Activated T-helper 1 cell treated with anti-CD3 and anti-CD28 coated beads, Interleukin-12 subunit alpha, Interleukin-12 subunit beta, Interleukin-2, Interleukin-4 antibody, amounts not matched to agents 30 ng/mL and 10 ng/mL and 1 ng/mL, durations not matched to agents 14 hours and 24 hours and 36 hours (primary cell): Measurements from ENCODE around the gene LTBP3. TPM values are rescaled to one million over a fixed set of nuclear protein-coding genes. Genes with fewer than 3 reads are reported as not detected.

Source experiments
- DNase-seq: peaks from one replicate; pipeline ENCODE4 v3.0.0; 2021; ENCODE audit warnings: low spot score
- H3K27ac Mint-ChIP-seq: one replicate; pipeline ENCODE4 v1.8.0; 2021; ENCODE audit warnings: mild to moderate bottlenecking, mixed read lengths
- H3K27me3 Mint-ChIP-seq: one replicate; pipeline ENCODE4 v1.8.0; 2022; ENCODE audit warnings: mild to moderate bottlenecking, moderate library complexity, mixed read lengths; ENCODE audit not compliant: insufficient read depth
- H3K36me3 Mint-ChIP-seq: one replicate; pipeline ENCODE4 v1.8.0; 2021; ENCODE audit warnings: low read depth, mixed read lengths
- H3K4me1 Mint-ChIP-seq: one replicate; pipeline ENCODE4 v1.8.0; 2021; ENCODE audit warnings: low read depth, mixed read lengths
- H3K4me3 Mint-ChIP-seq: one replicate; pipeline ENCODE4 v1.8.0; 2021; ENCODE audit warnings: mild to moderate bottlenecking, moderate library complexity, mixed read lengths
- H3K9me3 Mint-ChIP-seq: one replicate; pipeline ENCODE4 v1.8.0; 2021; ENCODE audit warnings: mixed read lengths
- intact Hi-C: fragments of 100-400 bp; cut with micrococcal nuclease; formaldehyde crosslinking; loops from one replicate; pipeline ENCODE4 v1.15.1; 2024
- total RNA-seq: library from RNA; stranded (reverse); gene quantifications from 2 replicates; pipeline ENCODE4 v1.2.3, GENCODE V29; 2022

Gene LTBP3
- total RNA-seq, 1 donor from 2014 or later, result 97.9 TPM

GRCh38 chr11:65580756-65581155 is 22.6 kb upstream of the LTBP3 start:
- Mint-ChIP-seq H3K27me3 (peaks cover 1% of the 10 kb centered on the region), H3K4me1 (peaks cover 27% of the 10 kb centered on the region), H3K27ac (no peak overlapping the region), H3K4me3 (no peak overlapping the region), H3K36me3 (peaks cover 33% of the 10 kb centered on the region), H3K9me3 (no peaks in the 10 kb centered on the region)
- intact Hi-C loops, result no loop called here
- DNase-seq, result no peak

- peaks cover 1% of the 10 kb centered on the region for H3K27me3 Mint-ChIP-seq
- no peak for DNase-seq
- intact Hi-C loops, result no loop called here
- no peak overlapping the region for H3K4me3 Mint-ChIP-seq
- H3K4me1 Mint-ChIP-seq, result peaks cover 32% of the 10 kb centered on the region
- H3K9me3 Mint-ChIP-seq, result no peaks in the 10 kb centered on the region
- H3K36me3 Mint-ChIP-seq, result peaks cover 33% of the 10 kb centered on the region
- no peak overlapping the region for H3K27ac Mint-ChIP-seq
Observed at GRCh38 chr11:65580031-65580692, 22.0 kb upstream of the LTBP3 start.

GRCh38 chr11:65579291-65579690 is 21.1 kb upstream of the LTBP3 start:
- Mint-ChIP-seq H3K4me3 (peak overlapping the region; percentile 30), H3K9me3 (no peaks in the 10 kb centered on the region), H3K27ac (no peak overlapping the region), H3K27me3 (peaks cover 1% of the 10 kb centered on the region), H3K4me1 (peaks cover 38% of the 10 kb centered on the region), H3K36me3 (peaks cover 30% of the 10 kb centered on the region)
- intact Hi-C loops, result loop anchor here (5.0 kb wide), 1 partner anchor 238 kb away; no protein-coding TSS in a partner anchor
- DNase-seq, result no peak

- peak overlapping the region; percentile 50 for H3K27ac Mint-ChIP-seq
- no peaks in the 10 kb centered on the region for H3K9me3 Mint-ChIP-seq
- no peak for DNase-seq
- H3K36me3 Mint-ChIP-seq, result peaks cover 28% of the 10 kb centered on the region
- H3K27me3 Mint-ChIP-seq, result peaks cover 1% of the 10 kb centered on the region
- H3K4me3 Mint-ChIP-seq, result peak overlapping the region; percentile 92
- intact Hi-C loops, result loop anchor here (5.0 kb wide), 1 partner anchor 239 kb away; no protein-coding TSS in a partner anchor
- peaks cover 41% of the 10 kb centered on the region for H3K4me1 Mint-ChIP-seq
Observed at GRCh38 chr11:65578667-65579066, 20.5 kb upstream of the LTBP3 start.

GRCh38 chr11:65578134-65578533 is 20.0 kb upstream of the LTBP3 start:
- H3K27me3 Mint-ChIP-seq, result peaks cover 1% of the 10 kb centered on the region
- H3K36me3 Mint-ChIP-seq, result peaks cover 28% of the 10 kb centered on the region
- no peaks in the 10 kb centered on the region for H3K9me3 Mint-ChIP-seq
- peak overlapping the region; percentile 50 for H3K27ac Mint-ChIP-seq
- peaks cover 43% of the 10 kb centered on the region for H3K4me1 Mint-ChIP-seq
- intact Hi-C loops, result loop anchor here (5.0 kb wide), 1 partner anchor 239 kb away; no protein-coding TSS in a partner anchor
- H3K4me3 Mint-ChIP-seq, result peak overlapping the region; percentile 92
- DNase-seq, result no peak

GRCh38 chr11:65577756-65578109 is 19.6 kb upstream of the LTBP3 start:
- DNase-seq, result no peak
- intact Hi-C loops, result loop anchor here (5.0 kb wide), 1 partner anchor 240 kb away; no protein-coding TSS in a partner anchor
- Mint-ChIP-seq H3K36me3 (peaks cover 26% of the 10 kb centered on the region), H3K4me1 (peaks cover 41% of the 10 kb centered on the region), H3K27ac (no peak overlapping the region), H3K9me3 (no peaks in the 10 kb centered on the region), H3K27me3 (peaks cover 1% of the 10 kb centered on the region), H3K4me3 (peak overlapping the region; percentile 92)

- intact Hi-C loops, result loop anchor here (5.0 kb wide), 1 partner anchor 240 kb away; no protein-coding TSS in a partner anchor
- H3K27me3 Mint-ChIP-seq, result peaks cover 1% of the 10 kb centered on the region
- H3K4me1 Mint-ChIP-seq, result peaks cover 40% of the 10 kb centered on the region
- peaks cover 22% of the 10 kb centered on the region for H3K36me3 Mint-ChIP-seq
- peak overlapping the region; percentile 83 for H3K27ac Mint-ChIP-seq
- H3K4me3 Mint-ChIP-seq, result peak overlapping the region; percentile 92
- DNase-seq, result no peak
- H3K9me3 Mint-ChIP-seq, result no peaks in the 10 kb centered on the region
Observed at GRCh38 chr11:65576867-65577755, 19.0 kb upstream of the LTBP3 start.

- H3K4me1 Mint-ChIP-seq, result peaks cover 48% of the 10 kb centered on the region
- DNase-seq, result no peak
- H3K27me3 Mint-ChIP-seq, result no peaks in the 10 kb centered on the region
- intact Hi-C loops, result loop anchor here (5.0 kb wide), 1 partner anchor 241 kb away; no protein-coding TSS in a partner anchor
- peak overlapping the region; percentile 83 for H3K27ac Mint-ChIP-seq
- H3K36me3 Mint-ChIP-seq, result peaks cover 25% of the 10 kb centered on the region
- peak overlapping the region; percentile 92 for H3K4me3 Mint-ChIP-seq
- no peaks in the 10 kb centered on the region for H3K9me3 Mint-ChIP-seq
Observed at GRCh38 chr11:65576232-65576866, 18.2 kb upstream of the LTBP3 start.

GRCh38 chr11:65575568-65576231 is 17.5 kb upstream of the LTBP3 start, which contains the start of gene EHBP1L1:
TSS of gene EHBP1L1 (plus strand) at chr11:65576053. CDS start at chr11:65576303, 250 bp downstream.
- DNase-seq, result peak; percentile 76
- Mint-ChIP-seq H3K27me3 (no peaks in the 10 kb centered on the region), H3K9me3 (no peaks in the 10 kb centered on the region), H3K4me1 (peaks cover 48% of the 10 kb centered on the region), H3K4me3 (peak within 1 kb of the TSS; percentile 92), H3K27ac (peak within 1 kb of the TSS; percentile 88), H3K36me3 (peaks cover 26% of the 10 kb centered on the region)
- intact Hi-C loops, result loop anchor here (1.0 to 5.0 kb wide), 6 partner anchors 13 to 242 kb away; partner anchors contain the start of genes PCNX3, SIPA1 and SLC25A45

GRCh38 chr11:65574811-65575567 is 16.8 kb upstream of the LTBP3 start:
- H3K4me3 Mint-ChIP-seq, result peak overlapping the region; percentile 83
- H3K9me3 Mint-ChIP-seq, result no peaks in the 10 kb centered on the region
- intact Hi-C loops, result loop anchor here (1.0 to 5.0 kb wide), 11 partner anchors 13 to 698 kb away; partner anchors contain the start of genes ATG2A, BANF1, EHD1 and EIF1AD
- H3K36me3 Mint-ChIP-seq, result peaks cover 27% of the 10 kb centered on the region
- no peak for DNase-seq
- peak overlapping the region; percentile 88 for H3K27ac Mint-ChIP-seq
- H3K27me3 Mint-ChIP-seq, result no peaks in the 10 kb centered on the region
- H3K4me1 Mint-ChIP-seq, result peaks cover 48% of the 10 kb centered on the region

GRCh38 chr11:65574109-65574810 is 16.1 kb upstream of the LTBP3 start:
- H3K4me1 Mint-ChIP-seq, result peaks cover 50% of the 10 kb centered on the region
- H3K9me3 Mint-ChIP-seq, result no peaks in the 10 kb centered on the region
- peak overlapping the region; percentile 89 for H3K27ac Mint-ChIP-seq
- no peaks in the 10 kb centered on the region for H3K27me3 Mint-ChIP-seq
- peak; percentile 92 for DNase-seq
- intact Hi-C loops, result loop anchor here (1.0 to 5.0 kb wide), 6 partner anchors 34 to 697 kb away; partner anchors contain the start of genes ATG2A, BANF1, EHD1 and EIF1AD
- H3K4me3 Mint-ChIP-seq, result peak overlapping the region; percentile 89
- H3K36me3 Mint-ChIP-seq, result peaks cover 26% of the 10 kb centered on the region
